ENCODE data around the gene CXCL13.
"Not testable (repeated sequence)": the region's sequence is repeated elsewhere in the genome, so short reads cannot be mapped to it uniquely, and the experiment has no call there.

Gene CXCL13

DNA sequence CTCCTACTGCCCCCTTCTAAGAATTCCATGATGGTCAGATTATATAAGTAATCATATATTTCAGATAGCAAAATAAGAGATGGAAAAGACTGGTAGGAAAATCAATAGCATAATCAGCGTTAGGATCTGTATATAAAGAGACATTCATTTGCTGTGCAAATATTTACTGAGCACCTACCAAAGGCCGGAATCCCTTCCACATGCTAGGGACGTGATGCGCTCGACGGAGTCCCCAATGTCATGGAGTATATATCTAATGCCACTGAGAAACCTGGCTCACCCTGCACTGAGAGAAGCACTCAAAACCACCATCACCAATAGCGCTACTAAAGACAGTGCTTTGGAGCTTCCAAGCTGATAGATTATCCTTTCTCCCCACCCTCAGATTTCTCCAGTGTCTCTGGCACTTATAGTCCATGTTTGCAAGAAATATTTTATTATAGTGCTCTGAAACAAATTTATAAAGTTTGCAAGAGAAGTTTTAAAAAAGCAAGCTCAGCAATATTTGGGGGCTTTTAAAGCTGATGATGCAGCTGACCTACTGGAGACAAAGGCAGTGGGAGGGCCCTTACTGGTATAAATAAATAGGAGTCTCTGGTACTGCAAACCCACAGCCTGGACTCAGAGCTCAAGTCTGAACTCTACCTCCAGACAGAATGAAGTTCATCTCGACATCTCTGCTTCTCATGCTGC, at the start of gene CXCL13:
Gene CXCL13, plus strand, starts transcription at position 611 of the 693 bp plus-strand sequence. Its CDS starts 46 bp downstream, at position 657.
- DNase-seq = no peak

DNA sequence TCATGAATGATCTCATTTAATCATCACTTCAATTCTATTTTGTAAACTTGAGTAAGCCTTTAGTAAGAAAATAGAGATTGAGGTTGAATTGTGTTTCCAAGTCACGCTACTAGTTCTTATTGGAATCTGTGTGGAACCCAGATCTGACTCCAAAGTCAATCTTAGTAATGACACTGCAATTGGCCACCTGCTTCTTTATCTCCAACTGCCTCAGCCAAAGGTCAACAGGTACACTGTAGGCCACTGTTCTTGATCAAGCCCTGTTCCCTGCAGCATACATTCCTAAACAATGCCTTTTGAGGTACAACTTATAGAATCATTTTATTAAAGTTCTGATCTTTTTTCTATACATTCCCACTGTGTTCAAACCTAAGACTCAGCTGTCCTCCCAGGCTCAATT, 45.5 kb upstream of the CXCL13 start:
- DNase-seq = no peak

- DNase-seq = not testable (repeated sequence)
Observed at GRCh38 chr4:77561720-77562119, 43.9 kb upstream of the CXCL13 start.

- no peak for DNase-seq
Observed at GRCh38 chr4:77564231-77564630, 41.4 kb upstream of the CXCL13 start.

DNA sequence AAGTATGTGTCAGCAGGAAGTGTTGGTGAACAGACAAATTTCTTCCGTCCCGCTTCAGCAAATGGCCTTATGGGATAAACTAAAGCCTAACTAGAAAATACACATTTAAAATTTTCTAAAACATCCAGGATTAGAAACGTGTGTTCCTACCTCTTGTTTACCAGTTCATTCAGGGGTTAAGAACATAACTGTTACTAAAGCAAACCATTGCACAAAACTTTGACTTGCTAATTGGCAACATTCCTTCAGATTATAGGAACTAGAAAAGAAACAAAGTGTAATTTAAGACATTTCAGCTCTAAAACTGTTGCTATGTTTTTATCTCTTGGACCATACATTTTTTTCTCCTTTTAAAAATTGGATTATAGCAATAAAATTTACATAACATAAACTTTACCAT, 39.5 kb upstream of the CXCL13 start:
- DNase-seq = no peak

- no peak for DNase-seq
Observed at GRCh38 chr4:77567549-77567948, 38.1 kb upstream of the CXCL13 start.

- DNase-seq = not testable (repeated sequence)
Observed at GRCh38 chr4:77570508-77571214, 35.0 kb upstream of the CXCL13 start.

- DNase-seq = no peak
Observed at GRCh38 chr4:77576351-77576750, 29.3 kb upstream of the CXCL13 start.

- no peak for DNase-seq
Observed at GRCh38 chr4:77578145-77578544, 27.5 kb upstream of the CXCL13 start.

DNA sequence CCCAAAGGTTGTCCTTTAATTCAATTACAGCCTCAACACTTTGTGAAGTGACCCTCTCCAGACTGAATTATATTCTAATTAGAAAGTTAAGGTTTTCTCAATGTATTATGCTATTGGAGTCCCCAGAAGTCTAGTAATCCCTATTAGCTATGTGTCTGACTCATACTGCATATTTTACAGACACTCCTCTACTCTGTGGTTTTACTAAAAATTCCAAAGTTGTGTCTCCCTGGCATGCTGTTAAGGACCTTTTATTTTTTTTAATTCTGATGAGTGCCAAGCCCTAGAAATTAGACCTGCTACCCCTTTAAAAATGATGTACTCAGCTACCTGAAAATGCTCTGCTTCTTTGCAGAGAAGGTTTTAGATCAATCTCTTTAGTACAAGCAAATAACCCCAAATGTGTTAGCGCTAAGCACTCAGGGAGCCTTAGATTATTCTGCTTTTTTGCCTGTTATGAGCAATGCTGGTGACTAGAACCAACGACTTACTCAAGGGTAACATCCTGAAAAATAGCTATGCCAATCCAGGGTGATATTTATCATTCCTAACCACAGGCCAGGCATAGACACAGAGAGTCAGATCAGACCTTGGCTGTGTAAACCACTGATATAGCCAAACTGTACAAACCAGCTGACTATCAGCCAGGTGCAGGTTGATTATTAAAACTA, 26.1 kb upstream of the CXCL13 start:
- no peak for DNase-seq

GRCh38 chr4:77581724-77582123, 23.9 kb upstream of the CXCL13 start:
- no peak for DNase-seq

GRCh38 chr4:77582156-77582555, 23.5 kb upstream of the CXCL13 start:
- no peak for DNase-seq

DNA sequence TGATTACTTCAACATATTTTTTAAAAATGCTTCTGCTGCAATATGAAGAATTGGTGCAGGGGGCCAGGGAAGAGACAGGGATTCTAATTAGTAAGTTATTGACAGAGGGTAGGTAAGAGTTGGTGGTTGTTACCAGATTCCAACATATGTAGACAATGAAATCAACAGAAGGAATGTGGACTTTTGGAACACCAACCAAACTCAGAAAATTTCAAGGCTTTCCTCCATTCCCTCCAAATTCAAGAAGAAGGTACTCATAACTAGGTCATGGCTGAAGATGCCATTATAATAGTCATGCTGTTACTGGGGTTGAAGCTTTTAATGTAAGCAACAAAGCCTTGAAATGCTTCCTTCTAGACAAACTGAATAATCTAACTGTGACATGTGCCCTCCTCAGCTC, 22.9 kb upstream of the CXCL13 start:
- DNase-seq = no peak

GRCh38 chr4:77586951-77587383, 18.7 kb upstream of the CXCL13 start:
- peak; percentile 72 for DNase-seq

DNA sequence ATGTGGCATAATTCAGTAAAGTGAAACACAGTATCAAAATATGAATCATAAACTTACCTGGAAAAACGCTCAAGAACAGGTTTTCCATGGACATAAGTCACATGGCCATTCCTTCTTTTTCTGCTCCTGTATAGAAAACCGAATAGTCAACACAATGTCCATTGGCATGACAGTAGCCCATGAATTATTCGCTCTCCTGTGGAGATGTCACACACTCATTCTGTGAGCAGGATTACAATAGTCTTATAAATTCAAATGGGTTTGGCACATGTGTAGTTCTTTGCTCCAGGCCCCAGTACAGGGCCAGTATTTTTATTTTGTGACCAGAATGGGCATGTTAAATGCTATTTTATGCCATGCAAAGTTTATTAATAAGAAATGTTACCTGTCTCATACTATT, 15.1 kb upstream of the CXCL13 start:
- no peak for DNase-seq

- DNase-seq = no peak
Observed at GRCh38 chr4:77591532-77591931, 14.1 kb upstream of the CXCL13 start.

- DNase-seq = no peak
Observed at GRCh38 chr4:77593101-77593500, 12.5 kb upstream of the CXCL13 start.

- DNase-seq = no peak
Observed at GRCh38 chr4:77593993-77594392, 11.6 kb upstream of the CXCL13 start.

- DNase-seq = peak; percentile 30
Observed at GRCh38 chr4:77595364-77595973, 10.2 kb upstream of the CXCL13 start.

- no peak for DNase-seq
Observed at GRCh38 chr4:77599378-77599777, 6.2 kb upstream of the CXCL13 start.

DNA sequence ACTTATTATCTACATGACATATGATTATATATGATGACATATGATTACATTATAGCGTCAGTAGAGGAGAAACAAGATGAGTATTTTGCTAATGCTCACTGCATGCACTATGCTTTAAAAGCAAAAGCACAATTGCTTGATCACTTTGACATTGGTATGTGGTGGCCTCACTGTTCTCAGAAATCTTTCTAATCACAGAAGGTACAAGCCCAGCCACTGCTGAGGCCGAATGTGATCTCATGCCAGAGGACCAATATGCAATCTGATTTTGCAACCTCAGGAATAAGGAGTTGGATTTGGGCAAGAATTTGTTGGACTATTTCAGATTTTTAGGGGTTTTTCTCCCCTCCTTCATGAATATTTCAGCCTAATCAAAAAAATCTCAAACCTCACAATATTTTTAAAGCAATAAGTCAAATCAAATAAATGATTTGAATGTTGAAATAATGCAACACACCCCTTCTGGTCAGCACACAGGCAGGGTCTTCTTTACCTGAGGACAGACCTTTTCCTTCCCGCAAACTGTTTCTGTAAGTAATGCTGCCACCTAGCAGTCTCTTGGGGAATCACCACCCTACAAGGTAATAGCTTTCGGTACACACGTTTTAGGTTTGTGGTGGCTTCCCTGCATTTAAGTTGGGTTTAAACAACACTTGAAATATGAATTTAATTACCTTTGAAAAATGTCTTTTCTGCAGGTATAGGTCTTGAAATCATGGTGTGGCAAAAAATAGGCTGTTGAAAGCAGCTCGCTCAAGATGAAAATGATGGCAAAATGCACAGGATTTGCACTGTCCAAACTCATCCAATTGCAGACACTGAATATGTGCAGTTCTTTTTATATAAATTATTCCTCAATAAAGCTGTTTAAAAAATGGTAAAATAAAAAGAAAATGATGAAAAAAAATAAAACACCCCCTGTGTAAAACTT, 4.8 kb upstream of the CXCL13 start:
- peak; percentile 51 for DNase-seq

GRCh38 chr4:77601614-77602187, 3.9 kb upstream of the CXCL13 start:
- DNase-seq = no peak

All from CD4-positive, alpha-beta T cell treated with Interleukin-4 for 4 hours (primary cell).